Immature natural killer cell (primary cell): Measurements from ENCODE around the gene ME2. TPM values are rescaled to one million over a fixed set of nuclear protein-coding genes. Genes with fewer than 3 reads are reported as not detected.
"Not testable (repeated sequence)": the region's sequence is repeated elsewhere in the genome, so short reads cannot be mapped to it uniquely, and the experiment has no call there.

ENCODE experiments used
- DNase-seq, 3 donors: peaks; one replicate each; pipeline ENCODE4 v3.0.0; 2022; ENCODE audit warnings: mixed read lengths in 1 of 3
- H3K27ac Mint-ChIP-seq, 6 donors: one replicate each; pipeline ENCODE4 v1.8.0; 2020; ENCODE audit warnings: mixed read lengths in 6 of 6, mild to moderate bottlenecking in 5 of 6, inconsistent platforms in 4 of 6, moderate library complexity in 3 of 6
- H3K27me3 Mint-ChIP-seq, 3 donors: one replicate each; pipeline ENCODE4 v1.8.0; 2020 to 2021; ENCODE audit warnings: low read depth in 3 of 3, mild to moderate bottlenecking in 3 of 3, mixed read lengths in 3 of 3, moderate library complexity in 3 of 3, inconsistent platforms in 1 of 3
- H3K36me3 Mint-ChIP-seq, 3 donors: one replicate each; pipeline ENCODE4 v1.8.0; 2020; ENCODE audit warnings: mixed read lengths in 3 of 3, inconsistent platforms in 2 of 3, mild to moderate bottlenecking in 2 of 3
- H3K4me1 Mint-ChIP-seq, 2 donors: one replicate each; pipeline ENCODE4 v1.8.0; 2020; ENCODE audit warnings: inconsistent platforms in 2 of 2, mild to moderate bottlenecking in 2 of 2, mixed read lengths in 2 of 2, moderate library complexity in 1 of 2
- H3K4me3 Mint-ChIP-seq, 5 donors: one replicate each; pipeline ENCODE4 v1.8.0; 2020; ENCODE audit warnings: mild to moderate bottlenecking in 5 of 5, mixed read lengths in 5 of 5, inconsistent platforms in 3 of 5, moderate library complexity in 3 of 5
- H3K9me3 Mint-ChIP-seq, 6 donors: one replicate each; pipeline ENCODE4 v1.8.0; 2020; ENCODE audit warnings: mild to moderate bottlenecking in 6 of 6, mixed read lengths in 6 of 6, inconsistent platforms in 4 of 6, moderate library complexity in 3 of 6
- polyA plus RNA-seq, 3 donors: library from polyadenylated mRNA; unstranded; fragments of 300-500 nt; fragmentation: Illumina TruSeq; gene quantifications; one replicate each; pipeline ENCODE4 v1.2.3, GENCODE V29; 2021

ME2 gene
- polyA plus RNA-seq, 3 donors from 2014 or later = 57.9 to 96.3 (median 71.5) TPM

- Mint-ChIP-seq H3K36me3 (peaks cover 0 to 5% (median 0%) of the 10 kb centered on the region in 3 donors), H3K4me3 (no peak overlapping the region), H3K9me3 (no peaks in the 10 kb centered on the region), H3K27me3 (peaks cover 0 to 14% (median 9%) of the 10 kb centered on the region in 3 donors), H3K27ac (no peak overlapping the region), H3K4me1 (no peaks in the 10 kb centered on the region)
- DNase-seq = no peak
Measured at GRCh38 chr18:50849419-50849821, 29.5 kb upstream of the ME2 start.

- H3K27ac Mint-ChIP-seq = no peak overlapping the region
- H3K4me3 Mint-ChIP-seq = no peak overlapping the region
- H3K4me1 Mint-ChIP-seq = no peaks in the 10 kb centered on the region
- H3K27me3 Mint-ChIP-seq = peaks cover 0 to 14% (median 10%) of the 10 kb centered on the region in 3 donors
- no peaks in the 10 kb centered on the region for H3K9me3 Mint-ChIP-seq
- no peak for DNase-seq
- H3K36me3 Mint-ChIP-seq = peaks cover 0 to 5% (median 0%) of the 10 kb centered on the region in 3 donors
Measured at GRCh38 chr18:50850307-50851065, 28.4 kb upstream of the ME2 start.

GRCh38 chr18:50853863-50854271, 25.1 kb upstream of the ME2 start:
- DNase-seq = no peak
- Mint-ChIP-seq H3K4me1 (no peaks in the 10 kb centered on the region), H3K9me3 (no peaks in the 10 kb centered on the region), H3K27me3 (peaks cover 0 to 15% (median 10%) of the 10 kb centered on the region in 3 donors), H3K36me3 (peaks cover 0 to 5% (median 0%) of the 10 kb centered on the region in 3 donors), H3K27ac (no peak overlapping the region), H3K4me3 (no peak overlapping the region)

GRCh38 chr18:50855976-50856757, 22.8 kb upstream of the ME2 start:
- H3K9me3 Mint-ChIP-seq = no peaks in the 10 kb centered on the region
- DNase-seq = no peak
- H3K4me1 Mint-ChIP-seq = no peaks in the 10 kb centered on the region
- peaks cover 0 to 17% (median 10%) of the 10 kb centered on the region in 3 donors for H3K27me3 Mint-ChIP-seq
- H3K27ac Mint-ChIP-seq = no peak overlapping the region
- H3K4me3 Mint-ChIP-seq = no peak overlapping the region
- H3K36me3 Mint-ChIP-seq = peaks cover 0 to 5% (median 0%) of the 10 kb centered on the region in 3 donors

- not testable (repeated sequence) for H3K9me3 Mint-ChIP-seq, H3K4me1 Mint-ChIP-seq, H3K27ac Mint-ChIP-seq, DNase-seq, H3K4me3 Mint-ChIP-seq, H3K36me3 Mint-ChIP-seq
- H3K27me3 Mint-ChIP-seq = peaks cover 0 to 18% (median 10%) of the 10 kb centered on the region in 3 donors
Measured at GRCh38 chr18:50857166-50857565, 21.8 kb upstream of the ME2 start.

- peaks cover 0 to 16% (median 9%) of the 10 kb centered on the region in 3 donors for H3K27me3 Mint-ChIP-seq
- no peak overlapping the region for H3K4me3 Mint-ChIP-seq
- peaks cover 0 to 2% (median 0%) of the 10 kb centered on the region in 3 donors for H3K36me3 Mint-ChIP-seq
- DNase-seq = no peak
- no peaks in the 10 kb centered on the region for H3K4me1 Mint-ChIP-seq
- H3K9me3 Mint-ChIP-seq = no peaks in the 10 kb centered on the region
- H3K27ac Mint-ChIP-seq = no peak overlapping the region
Measured at GRCh38 chr18:50857694-50858093, 21.2 kb upstream of the ME2 start.

- no peaks in the 10 kb centered on the region for H3K36me3 Mint-ChIP-seq
- H3K4me1 Mint-ChIP-seq = no peaks in the 10 kb centered on the region
- H3K27me3 Mint-ChIP-seq = peaks cover 0 to 16% (median 2%) of the 10 kb centered on the region in 3 donors
- no peaks in the 10 kb centered on the region for H3K9me3 Mint-ChIP-seq
- no peak overlapping the region for H3K4me3 Mint-ChIP-seq
- no peak overlapping the region for H3K27ac Mint-ChIP-seq
- DNase-seq = no peak
Measured at GRCh38 chr18:50859793-50860555, 18.9 kb upstream of the ME2 start.

GRCh38 chr18:50861617-50862016, 17.3 kb upstream of the ME2 start:
- no peaks in the 10 kb centered on the region for H3K4me1 Mint-ChIP-seq
- DNase-seq = no peak
- H3K9me3 Mint-ChIP-seq = no peaks in the 10 kb centered on the region
- no peak overlapping the region for H3K27ac Mint-ChIP-seq
- no peaks in the 10 kb centered on the region for H3K36me3 Mint-ChIP-seq
- peaks cover 0 to 14% (median 3%) of the 10 kb centered on the region in 3 donors for H3K27me3 Mint-ChIP-seq
- H3K4me3 Mint-ChIP-seq = no peak overlapping the region

- no peak overlapping the region for H3K4me3 Mint-ChIP-seq
- H3K9me3 Mint-ChIP-seq = no peaks in the 10 kb centered on the region
- no peak for DNase-seq
- H3K36me3 Mint-ChIP-seq = no peaks in the 10 kb centered on the region
- H3K4me1 Mint-ChIP-seq = no peaks in the 10 kb centered on the region
- H3K27me3 Mint-ChIP-seq = peaks cover 0 to 14% (median 2%) of the 10 kb centered on the region in 3 donors
- H3K27ac Mint-ChIP-seq = no peak overlapping the region
Measured at GRCh38 chr18:50862401-50862800, 16.5 kb upstream of the ME2 start.

- no peaks in the 10 kb centered on the region for H3K9me3 Mint-ChIP-seq
- no peak overlapping the region for H3K27ac Mint-ChIP-seq
- no peaks in the 10 kb centered on the region for H3K4me1 Mint-ChIP-seq
- no peaks in the 10 kb centered on the region for H3K36me3 Mint-ChIP-seq
- DNase-seq = no peak
- H3K4me3 Mint-ChIP-seq = no peak overlapping the region
- peaks cover 0 to 14% (median 2%) of the 10 kb centered on the region in 3 donors for H3K27me3 Mint-ChIP-seq
Measured at GRCh38 chr18:50863840-50864375, 15.0 kb upstream of the ME2 start.

- Mint-ChIP-seq H3K4me3 (no peak overlapping the region), H3K9me3 (no peaks in the 10 kb centered on the region), H3K4me1 (no peaks in the 10 kb centered on the region), H3K27ac (no peak overlapping the region), H3K36me3 (no peaks in the 10 kb centered on the region), H3K27me3 (peaks cover 0 to 11% (median 2%) of the 10 kb centered on the region in 3 donors)
- DNase-seq = no peak
Measured at GRCh38 chr18:50866765-50867164, 12.2 kb upstream of the ME2 start.

- Mint-ChIP-seq H3K4me1 (no peaks in the 10 kb centered on the region), H3K4me3 (no peak overlapping the region), H3K36me3 (no peaks in the 10 kb centered on the region), H3K27me3 (peaks cover 0 to 2% (median 0%) of the 10 kb centered on the region in 3 donors), H3K27ac (no peak overlapping the region), H3K9me3 (no peaks in the 10 kb centered on the region)
- no peak for DNase-seq
Measured at GRCh38 chr18:50869150-50869549, 9.8 kb upstream of the ME2 start.

GRCh38 chr18:50870138-50870845, 8.6 kb upstream of the ME2 start:
- H3K27ac Mint-ChIP-seq = no peak overlapping the region

More at GRCh38 chr18:50870138-50870845, 8.6 kb upstream of the ME2 start:
- H3K4me3 Mint-ChIP-seq = no peak overlapping the region
- no peaks in the 10 kb centered on the region for H3K4me1 Mint-ChIP-seq
- no peaks in the 10 kb centered on the region for H3K27me3 Mint-ChIP-seq
- no peaks in the 10 kb centered on the region for H3K9me3 Mint-ChIP-seq
- H3K36me3 Mint-ChIP-seq = no peaks in the 10 kb centered on the region
- no peak for DNase-seq
